ENCODE measurements around the gene CCSER1. TPM values are rescaled to one million over a fixed set of nuclear protein-coding genes. Genes with fewer than 3 reads are reported as not detected.
"Not testable (repeated sequence)": the region's sequence is repeated elsewhere in the genome, so short reads cannot be mapped to it uniquely, and the experiment has no call there.

The CCSER1 gene
- total RNA-seq, 4 donors from 2014 or later, result 13.3 to 54.6 (median 34.0) TPM

GRCh38 chr4:91170768-91171167, 1043.6 kb downstream of the CCSER1 start:
- TF ChIP-seq POLR2AphosphoS5 (IDR thresholded peaks at IDR 0.05) (no peak), POLR2A (IDR thresholded peaks at IDR 0.05) (no peak), EP300 (IDR thresholded peaks at IDR 0.05; ENCODE audit: low read depth) (no peak)
- TF ChIP-seq, protein P1, sequence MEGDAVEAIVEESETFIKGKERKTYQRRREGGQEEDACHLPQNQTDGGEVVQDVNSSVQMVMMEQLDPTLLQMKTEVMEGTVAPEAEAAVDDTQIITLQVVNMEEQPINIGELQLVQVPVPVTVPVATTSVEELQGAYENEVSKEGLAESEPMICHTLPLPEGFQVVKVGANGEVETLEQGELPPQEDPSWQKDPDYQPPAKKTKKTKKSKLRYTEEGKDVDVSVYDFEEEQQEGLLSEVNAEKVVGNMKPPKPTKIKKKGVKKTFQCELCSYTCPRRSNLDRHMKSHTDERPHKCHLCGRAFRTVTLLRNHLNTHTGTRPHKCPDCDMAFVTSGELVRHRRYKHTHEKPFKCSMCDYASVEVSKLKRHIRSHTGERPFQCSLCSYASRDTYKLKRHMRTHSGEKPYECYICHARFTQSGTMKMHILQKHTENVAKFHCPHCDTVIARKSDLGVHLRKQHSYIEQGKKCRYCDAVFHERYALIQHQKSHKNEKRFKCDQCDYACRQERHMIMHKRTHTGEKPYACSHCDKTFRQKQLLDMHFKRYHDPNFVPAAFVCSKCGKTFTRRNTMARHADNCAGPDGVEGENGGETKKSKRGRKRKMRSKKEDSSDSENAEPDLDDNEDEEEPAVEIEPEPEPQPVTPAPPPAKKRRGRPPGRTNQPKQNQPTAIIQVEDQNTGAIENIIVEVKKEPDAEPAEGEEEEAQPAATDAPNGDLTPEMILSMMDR (IDR thresholded peaks at IDR 0.05), result no peak
- in situ Hi-C loops (cut with MboI; ENCODE audit: low pct_ligation_motif_present in 1 of 4, low pct_unique_long_range_greater_than_20kb in 1 of 4, low sequenced_read_pairs in 3 of 4), result no loop called here
- intact Hi-C loops (cut with DNase I; ENCODE audit: low total_unique reads), result no loop called here
- Histone ChIP-seq H3K27me3 (no peaks in the 10 kb centered on the region), H3K36me3 (no peaks in the 10 kb centered on the region), H3K9me3 (no peaks in the 10 kb centered on the region), H3K4me3 (no peak overlapping the region), H3K27ac (no peak overlapping the region), H3K4me1 (no peaks in the 10 kb centered on the region)
- DNase-seq, result no peak

GRCh38 chr4:91171217-91171616, 1044.0 kb downstream of the CCSER1 start:
- H3K36me3 ChIP-seq, result no peaks in the 10 kb centered on the region
- intact Hi-C loops (cut with DNase I; ENCODE audit: low total_unique reads) (no loop called here), in situ Hi-C loops (cut with MboI; ENCODE audit: low pct_ligation_motif_present in 1 of 4, low pct_unique_long_range_greater_than_20kb in 1 of 4, low sequenced_read_pairs in 3 of 4) (no loop called here)
- no peaks in the 10 kb centered on the region for H3K27me3 ChIP-seq
- H3K9me3 ChIP-seq, result no peaks in the 10 kb centered on the region
- no peak for DNase-seq
- H3K4me1 ChIP-seq, result no peaks in the 10 kb centered on the region
- 45 to 57% methylated on average over 1 of the region's 1 CpG for WGBS, 2 donors (ENCODE audit: low coverage in 1 of 2)
- H3K27ac ChIP-seq, result no peak overlapping the region
- TF ChIP-seq POLR2A (IDR thresholded peaks at IDR 0.05) (no peak), EP300 (IDR thresholded peaks at IDR 0.05; ENCODE audit: low read depth) (no peak), POLR2AphosphoS5 (IDR thresholded peaks at IDR 0.05) (no peak)
- H3K4me3 ChIP-seq, result no peak overlapping the region

DNA sequence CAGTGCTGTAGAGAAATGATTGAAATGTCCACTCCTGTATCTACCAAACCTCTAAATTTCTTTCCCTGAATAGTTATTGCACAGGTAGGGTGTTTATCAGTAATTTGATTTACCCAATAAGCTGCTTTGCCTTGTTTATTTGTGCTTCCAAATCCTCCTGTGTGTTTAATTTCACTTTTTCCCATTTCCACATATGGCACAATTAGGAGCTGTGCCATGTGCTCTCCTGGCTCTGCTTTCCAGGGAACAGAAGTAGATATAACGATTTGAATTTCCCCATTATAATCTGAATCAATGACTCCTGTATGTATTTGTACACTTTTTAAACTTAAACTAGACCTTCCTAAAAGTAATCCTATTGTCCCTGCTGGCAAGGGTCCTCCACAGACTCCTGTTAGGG, 1057.9 kb downstream of the CCSER1 start:
- DNase-seq; in situ Hi-C loops (cut with MboI; ENCODE audit: low pct_ligation_motif_present in 1 of 4, low pct_unique_long_range_greater_than_20kb in 1 of 4, low sequenced_read_pairs in 3 of 4); H3K36me3 ChIP-seq; H3K27me3 ChIP-seq; H3K27ac ChIP-seq; intact Hi-C loops (cut with DNase I; ENCODE audit: low total_unique reads); H3K4me3 ChIP-seq; H3K4me1 ChIP-seq; H3K9me3 ChIP-seq: not testable (repeated sequence)
- WGBS, 2 donors (ENCODE audit: low coverage in 1 of 2), result 83 to 89% methylated on average over 1 of the region's 1 CpG

GRCh38 chr4:91198951-91199350, 1071.8 kb downstream of the CCSER1 start:
- in situ Hi-C loops (cut with MboI; ENCODE audit: low pct_ligation_motif_present in 1 of 4, low pct_unique_long_range_greater_than_20kb in 1 of 4, low sequenced_read_pairs in 3 of 4), result no loop called here

DNA sequence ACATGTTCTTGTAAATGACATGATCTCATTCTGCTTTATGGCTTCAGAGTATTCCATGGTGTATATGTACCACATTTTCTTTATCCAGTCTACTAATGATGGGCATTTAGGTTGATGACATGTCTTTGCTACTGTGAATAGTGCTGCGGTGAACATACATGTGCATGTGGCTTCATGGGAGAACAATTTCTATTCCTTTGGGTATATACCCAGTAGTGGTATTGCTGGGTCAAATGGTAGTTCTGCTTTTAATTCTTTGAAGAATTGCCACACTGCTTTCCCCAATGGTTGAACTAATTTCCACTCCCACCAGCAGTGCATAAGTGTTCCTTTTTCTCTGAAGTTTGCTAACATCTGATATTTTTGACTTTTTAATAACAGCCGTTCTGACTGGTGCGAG, 1080.3 kb downstream of the CCSER1 start:
- H3K4me3 ChIP-seq, result no peak overlapping the region
- no peaks in the 10 kb centered on the region for H3K9me3 ChIP-seq
- H3K4me1 ChIP-seq, result no peaks in the 10 kb centered on the region
- in situ Hi-C loops (cut with MboI; ENCODE audit: low pct_ligation_motif_present in 1 of 4, low pct_unique_long_range_greater_than_20kb in 1 of 4, low sequenced_read_pairs in 3 of 4), result no loop called here
- H3K36me3 ChIP-seq, result no peaks in the 10 kb centered on the region
- intact Hi-C loops (cut with DNase I; ENCODE audit: low total_unique reads), result no loop called here
- no peak overlapping the region for H3K27ac ChIP-seq
- no peak for DNase-seq
- no peaks in the 10 kb centered on the region for H3K27me3 ChIP-seq
- TF ChIP-seq POLR2AphosphoS5 (IDR thresholded peaks at IDR 0.05) (no peak), EP300 (IDR thresholded peaks at IDR 0.05; ENCODE audit: low read depth) (no peak), POLR2A (IDR thresholded peaks at IDR 0.05) (no peak)
- TF ChIP-seq, protein P1 (IDR thresholded peaks at IDR 0.05), result no peak
- 87 to 92% methylated on average over 3 of the region's 3 CpGs for WGBS, 2 donors (ENCODE audit: low coverage in 1 of 2)

More at GRCh38 chr4:91198951-91199350, 1071.8 kb downstream of the CCSER1 start:
- DNase-seq, result no peak
- intact Hi-C loops (cut with DNase I; ENCODE audit: low total_unique reads), result no loop called here
- Histone ChIP-seq H3K27ac (no peak overlapping the region), H3K27me3 (no peaks in the 10 kb centered on the region), H3K9me3 (no peaks in the 10 kb centered on the region), H3K4me1 (no peaks in the 10 kb centered on the region), H3K4me3 (no peak overlapping the region), H3K36me3 (no peaks in the 10 kb centered on the region)
- WGBS, 2 donors (ENCODE audit: low coverage in 1 of 2), result 64 to 72% methylated on average over 4 of the region's 4 CpGs
- TF ChIP-seq, protein P1 (IDR thresholded peaks at IDR 0.05), result no peak
- TF ChIP-seq POLR2A (IDR thresholded peaks at IDR 0.05) (no peak), EP300 (IDR thresholded peaks at IDR 0.05; ENCODE audit: low read depth) (no peak), POLR2AphosphoS5 (IDR thresholded peaks at IDR 0.05) (no peak)
